ENCODE results near the gene GPR68.

GPR68 gene

GRCh38 chr14:91253795-91254323, 9.4 kb upstream of the GPR68 start:
- Histone ChIP-seq H3K27me3 (ENCODE audit: control insufficient read depth, insufficient read depth, low read length) (no peaks in the 10 kb centered on the region), H3K27ac (peak overlapping the region; percentile 3), H3K9ac (peak overlapping the region; percentile 49), H2AFZ (peak overlapping the region; percentile 95), H3K79me2 (no peaks in the 10 kb centered on the region), H3K4me3 (ENCODE audit: low read depth, low read length) (peak overlapping the region; percentile 45), H3K36me3 (ENCODE audit: control insufficient read depth, insufficient read depth, low read length) (no peaks in the 10 kb centered on the region), H3K4me1 (peaks cover 19% of the 10 kb centered on the region), H3K9me3 (ENCODE audit: control insufficient read depth, low read length) (no peaks in the 10 kb centered on the region), H3K4me2 (ENCODE audit: low read length) (peak overlapping the region; percentile 70)
- no peak for TF ChIP-seq CTCF (IDR thresholded peaks at IDR 0.05)

- peak overlapping the region; percentile 70 for H3K4me2 ChIP-seq (ENCODE audit: low read length)
- H3K27ac ChIP-seq = peak overlapping the region; percentile 40
- H3K9me3 ChIP-seq (ENCODE audit: control insufficient read depth, low read length) = no peaks in the 10 kb centered on the region
- H3K79me2 ChIP-seq = no peaks in the 10 kb centered on the region
- no peaks in the 10 kb centered on the region for H3K36me3 ChIP-seq (ENCODE audit: control insufficient read depth, insufficient read depth, low read length)
- peak overlapping the region; percentile 59 for H3K4me3 ChIP-seq (ENCODE audit: low read depth, low read length)
- TF ChIP-seq CTCF (IDR thresholded peaks at IDR 0.05) = no peak
- H2AFZ ChIP-seq = peak overlapping the region; percentile 97
- H3K27me3 ChIP-seq (ENCODE audit: control insufficient read depth, insufficient read depth, low read length) = no peaks in the 10 kb centered on the region
- peak overlapping the region; percentile 82 for H3K9ac ChIP-seq
- H3K4me1 ChIP-seq = peaks cover 19% of the 10 kb centered on the region
Observed at GRCh38 chr14:91252871-91253794, 8.6 kb upstream of the GPR68 start.

GRCh38 chr14:91250912-91251311, 6.4 kb upstream of the GPR68 start:
- H3K4me1 ChIP-seq = peaks cover 10% of the 10 kb centered on the region
- TF ChIP-seq CTCF (IDR thresholded peaks at IDR 0.05) = no peak
- no peaks in the 10 kb centered on the region for H3K36me3 ChIP-seq (ENCODE audit: control insufficient read depth, insufficient read depth, low read length)
- H3K79me2 ChIP-seq = no peaks in the 10 kb centered on the region
- H3K27ac ChIP-seq = no peak overlapping the region
- no peak overlapping the region for H2AFZ ChIP-seq
- H3K9me3 ChIP-seq (ENCODE audit: control insufficient read depth, low read length) = no peaks in the 10 kb centered on the region
- no peaks in the 10 kb centered on the region for H3K27me3 ChIP-seq (ENCODE audit: control insufficient read depth, insufficient read depth, low read length)
- no peak overlapping the region for H3K4me2 ChIP-seq (ENCODE audit: low read length)
- no peak overlapping the region for H3K4me3 ChIP-seq (ENCODE audit: low read depth, low read length)
- H3K9ac ChIP-seq = no peak overlapping the region

- TF ChIP-seq CTCF (IDR thresholded peaks at IDR 0.05) = no peak
- Histone ChIP-seq H3K9me3 (ENCODE audit: control insufficient read depth, low read length) (no peaks in the 10 kb centered on the region), H3K4me3 (ENCODE audit: low read depth, low read length) (no peak overlapping the region), H3K27me3 (ENCODE audit: control insufficient read depth, insufficient read depth, low read length) (no peaks in the 10 kb centered on the region), H3K27ac (no peak overlapping the region), H2AFZ (no peak overlapping the region), H3K4me2 (ENCODE audit: low read length) (no peak overlapping the region), H3K9ac (no peak overlapping the region), H3K4me1 (peaks cover 10% of the 10 kb centered on the region), H3K79me2 (no peaks in the 10 kb centered on the region), H3K36me3 (ENCODE audit: control insufficient read depth, insufficient read depth, low read length) (no peaks in the 10 kb centered on the region)
Observed at GRCh38 chr14:91249841-91250616, 5.5 kb upstream of the GPR68 start.

Measured in parathyroid adenoma (tissue), 2 donors.